Prostate gland (tissue), 2 donors: ENCODE data around the gene PRRT1B. TPM values are rescaled to one million over a fixed set of nuclear protein-coding genes. Genes with fewer than 3 reads are reported as not detected.
A peak's percentile ranks its signal among the peaks of the same experiment; 100 is the strongest.

Experiments
- DNase-seq: peaks from one replicate; pipeline ENCODE4 v3.0.0-alpha.2; 2019; ENCODE audit warnings: low spot score
- H3K27ac ChIP-seq, 2 donors: fragments of 200-600 bp; sonication (generic); 2 replicates each; pipeline ENCODE4 v1.5.1; 2017 to 2019
- H3K27me3 ChIP-seq: fragments of 200-600 bp; sonication (generic); replicated peaks from 2 replicates; pipeline ENCODE4 v1.5.1; 2019; ENCODE audit not compliant: insufficient read depth
- H3K36me3 ChIP-seq, 2 donors: fragments of 200-600 bp; sonication (generic); 1 replicate in 1 of 2; 2 replicates in 1 of 2; pipeline versions ENCODE4 v1.5.1 to v1.8.1; 2017 to 2019
- H3K4me1 ChIP-seq: fragments of 200-600 bp; sonication (generic); replicated peaks from 2 replicates; pipeline ENCODE4 v1.5.1; 2019
- H3K4me3 ChIP-seq, 2 donors: fragments of 200-600 bp; sonication (generic); 2 replicates each; pipeline ENCODE4 v1.5.1; 2017 to 2019
- H3K9me3 ChIP-seq: fragments of 200-600 bp; sonication (generic); 2 replicates; pipeline ENCODE4 v1.5.1; 2017
- POLR2A ChIP-seq: fragments of 450-650 bp; IDR thresholded peaks from one replicate; pipeline ENCODE4 v1.6.1; 2016; ENCODE audit warnings: antibody characterized with exemption, mild to moderate bottlenecking
- POLR2AphosphoS5 ChIP-seq: sonication (generic); formaldehyde crosslinking; IDR thresholded peaks from one replicate; pipeline ENCODE4 v1.6.1; 2017; ENCODE audit warnings: antibody characterized with exemption
- WGBS: methylation state at CpG from one replicate; pipeline ENCODE4 v1.1.5; 2018; 5-methylcytosine and 5-hydroxymethylcytosine counted together
- intact Hi-C: fragments of 100-400 bp; cut with DNase I; formaldehyde crosslinking; loops from one replicate; pipeline ENCODE4 v1.14.2; 2022
- total RNA-seq, 2 donors: library from RNA; depleted of rRNA; stranded (reverse); fragments of >200 nt; gene quantifications; one replicate each; pipeline ENCODE4 v1.1.0, GENCODE V29; 2016
- TF ChIP-seq, protein P1 (sequence below), 4 experiments: fragments of 200-600 bp in 2 of 4; fragments of 450-650 bp in 2 of 4; sonication (generic) in 2 of 4; IDR thresholded peaks; 1 replicate in 3 of 4; 2 replicates in 1 of 4; pipeline ENCODE4 v1.5.1; 2016 to 2019; ENCODE audit warnings: antibody characterized with exemption in 4 of 4, mild to moderate bottlenecking in 2 of 4, moderate library complexity in 2 of 4

PRRT1B gene
- total RNA-seq, 2 donors from 2014 or later: 3.7 to 25.4 TPM

DNA sequence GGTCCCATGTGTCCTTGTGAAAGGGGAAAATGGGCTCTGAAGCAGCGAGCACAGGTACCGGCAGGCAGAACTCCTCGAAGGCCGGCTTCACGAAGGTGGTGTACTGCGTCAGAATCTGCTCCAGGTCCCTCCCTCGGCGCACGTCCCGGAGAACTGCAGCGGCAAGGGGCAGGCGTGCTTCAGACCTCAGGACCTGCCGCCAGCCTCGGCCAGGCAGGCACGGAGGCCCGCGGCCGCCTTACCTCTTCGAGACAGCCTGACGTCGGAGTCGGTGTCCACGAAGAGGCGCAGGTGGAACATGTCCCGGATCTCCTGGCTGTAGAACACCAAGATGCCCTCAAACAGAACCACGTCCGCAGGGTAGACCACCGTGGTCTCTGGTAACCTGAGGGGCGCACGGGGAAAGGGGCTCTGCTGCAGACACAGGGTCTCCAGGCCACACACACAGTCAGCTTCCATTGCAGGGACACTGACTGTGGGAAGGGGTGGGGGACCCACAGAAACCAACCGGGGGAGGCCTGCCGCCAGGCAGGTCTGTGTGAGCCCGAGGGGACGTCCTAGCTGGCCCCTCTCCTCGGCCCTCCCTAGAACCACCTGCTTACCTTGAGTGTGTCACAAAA is 16.3 kb upstream of the PRRT1B start:
- no peak for DNase-seq
- intact Hi-C loops: no loop called here
- 92% methylated on average over 35 of the region's 35 CpGs for WGBS

DNA sequence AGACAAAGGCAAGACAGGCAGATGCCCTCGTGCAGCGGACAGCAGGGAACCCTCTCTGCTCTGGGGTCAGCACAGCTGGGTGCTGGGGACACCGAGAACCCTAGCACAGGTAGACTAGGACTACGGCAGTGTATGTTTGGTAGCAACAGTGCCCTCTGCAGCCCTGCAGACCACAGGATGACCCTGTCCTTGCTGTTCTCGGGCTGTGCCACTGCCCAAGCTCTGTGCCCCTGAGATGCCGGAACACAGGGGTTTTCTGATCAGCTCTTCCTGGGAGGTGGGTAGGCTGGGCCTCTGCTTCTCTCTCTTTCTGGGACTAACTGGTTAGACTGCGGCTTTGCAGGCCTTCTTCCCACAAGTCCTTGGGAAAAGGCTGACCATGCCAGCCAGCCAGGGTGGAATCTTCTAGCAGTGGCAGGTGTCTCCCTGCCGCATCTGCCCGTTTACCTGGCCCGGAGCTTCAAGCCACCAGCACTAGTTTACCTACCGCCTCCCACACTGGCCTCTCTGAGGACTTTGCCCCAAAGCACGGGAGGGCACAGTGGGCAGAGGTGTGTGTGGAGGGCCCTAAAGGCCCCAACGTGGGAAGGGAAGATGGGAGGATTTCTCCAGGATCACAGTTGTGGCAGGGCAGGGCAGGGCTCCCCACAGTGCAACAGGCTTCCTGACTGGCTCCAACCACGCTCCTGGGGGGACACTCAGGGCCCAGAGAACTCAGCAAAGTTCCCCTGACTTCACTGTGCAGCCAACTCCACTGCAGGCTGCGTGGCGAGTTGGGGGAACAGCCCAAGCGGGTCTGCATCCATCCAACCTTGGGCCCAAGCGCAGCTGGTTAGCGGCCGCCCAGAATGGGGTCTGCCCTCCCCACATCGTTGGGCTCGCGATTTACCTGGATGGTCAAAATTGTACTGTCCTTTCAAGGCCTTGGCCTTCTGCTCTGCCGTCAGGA is 15.5 kb upstream of the PRRT1B start:
- Histone ChIP-seq H3K36me3 (peaks cover 0 to 15% of the 10 kb centered on the region in 2 donors), H3K4me1 (peaks cover 6% of the 10 kb centered on the region), H3K9me3 (no peaks in the 10 kb centered on the region), H3K27ac (peak overlapping the region; percentile 78 to 81), H3K27me3 (no peaks in the 10 kb centered on the region), H3K4me3 (peak overlapping the region; percentile 99)
- 56% methylated on average over 24 of the region's 24 CpGs for WGBS
- intact Hi-C loops: loop anchor here (1.0 kb wide), 1 partner anchor 180 kb away; no protein-coding TSS in a partner anchor
- TF ChIP-seq, protein P1, sequence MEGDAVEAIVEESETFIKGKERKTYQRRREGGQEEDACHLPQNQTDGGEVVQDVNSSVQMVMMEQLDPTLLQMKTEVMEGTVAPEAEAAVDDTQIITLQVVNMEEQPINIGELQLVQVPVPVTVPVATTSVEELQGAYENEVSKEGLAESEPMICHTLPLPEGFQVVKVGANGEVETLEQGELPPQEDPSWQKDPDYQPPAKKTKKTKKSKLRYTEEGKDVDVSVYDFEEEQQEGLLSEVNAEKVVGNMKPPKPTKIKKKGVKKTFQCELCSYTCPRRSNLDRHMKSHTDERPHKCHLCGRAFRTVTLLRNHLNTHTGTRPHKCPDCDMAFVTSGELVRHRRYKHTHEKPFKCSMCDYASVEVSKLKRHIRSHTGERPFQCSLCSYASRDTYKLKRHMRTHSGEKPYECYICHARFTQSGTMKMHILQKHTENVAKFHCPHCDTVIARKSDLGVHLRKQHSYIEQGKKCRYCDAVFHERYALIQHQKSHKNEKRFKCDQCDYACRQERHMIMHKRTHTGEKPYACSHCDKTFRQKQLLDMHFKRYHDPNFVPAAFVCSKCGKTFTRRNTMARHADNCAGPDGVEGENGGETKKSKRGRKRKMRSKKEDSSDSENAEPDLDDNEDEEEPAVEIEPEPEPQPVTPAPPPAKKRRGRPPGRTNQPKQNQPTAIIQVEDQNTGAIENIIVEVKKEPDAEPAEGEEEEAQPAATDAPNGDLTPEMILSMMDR (IDR thresholded peaks at IDR 0.05): no peak
- DNase-seq: no peak

More for the DNA sequence above, 16.3 kb upstream of the PRRT1B start:
- peaks cover 6% of the 10 kb centered on the region for H3K4me1 ChIP-seq
- H3K27me3 ChIP-seq: no peaks in the 10 kb centered on the region
- H3K9me3 ChIP-seq: no peaks in the 10 kb centered on the region
- no peak overlapping the region for H3K4me3 ChIP-seq
- TF ChIP-seq POLR2AphosphoS5: no peak
- TF ChIP-seq POLR2A: no peak
- TF ChIP-seq, protein P1 (IDR thresholded peaks at IDR 0.05): no peak
- no peak overlapping the region for H3K27ac ChIP-seq
- H3K36me3 ChIP-seq: peaks cover 0 to 15% of the 10 kb centered on the region in 2 donors

DNA sequence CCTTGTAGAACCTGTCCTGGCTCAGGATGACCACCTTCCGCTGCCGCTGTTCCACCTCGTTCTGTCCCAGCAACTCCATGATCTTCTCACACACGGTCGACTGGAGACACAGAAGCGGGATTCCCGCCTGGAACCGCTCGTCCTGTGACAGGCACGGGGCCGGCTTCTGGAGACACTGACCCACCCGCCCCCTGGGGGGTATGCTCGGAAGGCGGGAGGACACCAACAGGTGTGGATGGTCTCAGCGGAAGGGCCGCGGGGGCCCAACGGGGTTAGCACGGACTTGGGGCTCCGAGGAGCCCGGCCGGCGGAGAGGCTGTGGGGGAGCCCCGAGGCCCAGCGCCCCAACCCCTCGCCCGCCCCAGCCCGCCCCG is 14.8 kb upstream of the PRRT1B start:
- Histone ChIP-seq H3K36me3 (peaks cover 0 to 15% of the 10 kb centered on the region in 2 donors), H3K27me3 (no peaks in the 10 kb centered on the region), H3K4me1 (peaks cover 6% of the 10 kb centered on the region), H3K4me3 (peak overlapping the region; percentile 99), H3K27ac (peak overlapping the region; percentile 78 to 81), H3K9me3 (no peaks in the 10 kb centered on the region)
- 2% methylated on average over 29 of the region's 29 CpGs for WGBS
- TF ChIP-seq POLR2AphosphoS5: no peak
- no peak for TF ChIP-seq POLR2A
- TF ChIP-seq, protein P1 (IDR thresholded peaks at IDR 0.05): peak in 2 of 4 experiments; percentile 18 to 33
- intact Hi-C loops: loop anchor here (1.0 kb wide), 1 partner anchor 180 kb away; no protein-coding TSS in a partner anchor
- peak; percentile 25 for DNase-seq

DNA sequence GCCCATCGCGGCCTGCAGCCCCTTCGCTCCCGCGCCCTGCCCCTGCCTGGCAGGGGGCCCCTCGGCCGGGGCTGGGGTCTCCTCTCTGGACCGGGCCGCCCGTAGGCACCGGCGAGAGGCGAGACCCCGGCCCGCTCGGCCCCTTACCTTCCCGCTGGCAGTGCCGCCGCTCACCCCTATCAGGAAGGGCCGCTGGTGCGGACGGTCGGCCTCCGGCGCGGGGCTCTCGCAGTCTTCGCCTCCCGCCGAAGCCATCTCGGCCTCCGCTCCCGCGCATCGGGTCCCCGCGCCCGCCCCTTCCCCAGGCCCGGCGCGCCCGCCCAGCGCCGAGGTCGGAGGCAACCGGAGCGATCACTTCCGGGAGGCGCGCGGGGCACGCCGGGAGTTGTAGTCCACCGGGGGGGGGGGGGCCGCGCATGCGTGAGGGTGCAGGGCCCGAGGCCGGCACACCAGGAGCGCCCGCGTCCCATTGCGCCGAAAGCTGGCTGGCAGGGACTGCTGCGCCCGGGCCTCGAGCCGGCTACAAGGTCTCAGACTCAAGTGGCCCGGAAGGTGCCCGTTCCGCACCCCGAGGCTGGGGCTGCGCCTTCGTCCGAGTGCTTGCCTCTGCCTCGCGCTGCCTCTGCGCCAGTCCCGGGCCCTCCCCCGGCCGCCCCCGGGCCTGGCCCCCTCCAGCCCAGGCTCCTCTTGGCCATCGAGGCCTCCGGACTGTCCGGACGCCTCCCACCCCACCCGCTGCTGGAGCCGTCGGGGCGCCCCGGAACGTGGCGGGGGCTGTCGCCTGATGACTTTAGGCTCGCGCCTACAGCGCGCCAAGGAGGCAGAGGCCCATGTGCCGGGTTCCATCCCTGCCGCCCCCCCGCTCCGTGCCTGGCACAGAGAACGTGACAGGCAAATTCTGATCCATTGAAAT is 14.1 kb upstream of the PRRT1B start, which contains the start of gene UCK1:
TSS of gene UCK1 (minus strand) at position 344 of the 913 bp plus-strand sequence. CDS start at position 255, 89 bp downstream.
- Histone ChIP-seq H3K4me1 (peaks cover 6% of the 10 kb centered on the region), H3K36me3 (peaks cover 0 to 15% of the 10 kb centered on the region in 2 donors), H3K4me3 (peak within 1 kb of the TSS; percentile 99), H3K27me3 (no peaks in the 10 kb centered on the region), H3K9me3 (no peaks in the 10 kb centered on the region), H3K27ac (peak within 1 kb of the TSS; percentile 78 to 81)
- DNase-seq: peak; percentile 60
- intact Hi-C loops: loop anchor here (1.0 kb wide), 1 partner anchor 181 kb away; no protein-coding TSS in a partner anchor
- no peak for TF ChIP-seq POLR2AphosphoS5
- TF ChIP-seq, protein P1 (IDR thresholded peaks at IDR 0.05): peak in 2 of 4 experiments; percentile 9 to 29
- peak; percentile 32 for TF ChIP-seq POLR2A
- WGBS: 10% methylated on average over 28 of the region's 103 CpGs
